Endothelial cell of umbilical vein (primary cell): ENCODE data around the gene PSMB5. TPM values are rescaled to one million over a fixed set of nuclear protein-coding genes. Genes with fewer than 3 reads are reported as not detected.

Source experiments
- BruUV-seq: library from RNA; stranded (reverse); fragments of 400-500 nt; replicated peaks from 2 replicates; lab custom pipeline; 2021; lab: Mats Ljungman, UMichigan
- CTCF ChIA-PET: fragments of 300-600, 350-600 bp; sonication (Branson Sonifier 250); formaldehyde crosslinking; loops from one replicate; lab custom pipeline; 2021; ENCODE audit warnings: antibody characterized with exemption, inconsistent platforms; lab: Charles Lee
- POLR2A ChIA-PET: fragments of 300-600, 350-600 bp; sonication (Branson Sonifier 250); formaldehyde crosslinking; loops from one replicate; lab custom pipeline; 2021; ENCODE audit warnings: antibody characterized with exemption, inconsistent platforms; lab: Charles Lee
- DNase-seq: peaks from one replicate; pipeline ENCODE4 v3.0.0-alpha.2; 2011; ENCODE audit warnings: low read depth, low spot score
- FAIRE-seq: peaks from 2 replicates; lab custom pipeline; 2011; peaks lifted over from hg19 to GRCh38; lab: Jason Lieb, UNC
- H2AFZ ChIP-seq: 2 replicates; pipeline ENCODE4 v1.6.0; 2012; ENCODE audit warnings: low read depth, low read length, control low read depth, inconsistent platforms
- H3K27ac ChIP-seq: 2 replicates; pipeline ENCODE4 v1.5.1; 2011; ENCODE audit warnings: low read depth, mild to moderate bottlenecking, control low read depth, low read length, moderate library complexity; ENCODE audit not compliant: insufficient read depth
- H3K27me3 ChIP-seq, 2 experiments: 2 replicates each; pipeline versions ENCODE4 v1.6.0 to v1.6.1; 2011; ENCODE audit warnings: low read length in 2 of 2, mixed read lengths in 1 of 2; ENCODE audit not compliant: control insufficient read depth in 2 of 2, insufficient read depth in 2 of 2
- H3K36me3 ChIP-seq, 2 experiments: 2 replicates in 1 of 2; 3 replicates in 1 of 2; pipeline ENCODE4 v1.5.1; 2011; ENCODE audit warnings: low read length in 2 of 2, mild to moderate bottlenecking in 1 of 2, moderate library complexity in 1 of 2; ENCODE audit not compliant: control insufficient read depth in 2 of 2, insufficient read depth in 2 of 2; ENCODE audit errors: extremely low read depth in 1 of 2
- H3K4me1 ChIP-seq: 3 replicates; pipeline ENCODE4 v1.5.1; 2011; ENCODE audit warnings: mild to moderate bottlenecking, low read length; ENCODE audit not compliant: control insufficient read depth, insufficient read depth; ENCODE audit errors: extremely low read depth
- H3K4me2 ChIP-seq: 2 replicates; pipeline ENCODE4 v1.6.1; 2011; ENCODE audit warnings: low read length, control low read depth, mixed read lengths; ENCODE audit not compliant: insufficient read depth
- H3K4me3 ChIP-seq, 3 experiments: fragments of 200-600 bp in 1 of 3; sonication (generic), shearing (Covaris generic) in 1 of 3; replicated peaks in 1 of 3; 2 replicates each; pipeline ENCODE4 v1.5.1; 2011 to 2016; ENCODE audit warnings: control low read depth in 3 of 3, low read length in 3 of 3, mild to moderate bottlenecking in 2 of 3, inconsistent platforms in 1 of 3, low read depth in 1 of 3, moderate library complexity in 1 of 3; ENCODE audit not compliant: insufficient read depth in 1 of 3
- H3K79me2 ChIP-seq: 2 replicates; pipeline ENCODE4 v1.6.0; 2012; ENCODE audit warnings: low read length, inconsistent platforms; ENCODE audit not compliant: control insufficient read depth, insufficient read depth
- H3K9ac ChIP-seq: replicated peaks from 2 replicates; pipeline ENCODE3; 2011; ENCODE audit warnings: low read length, control low read depth; ENCODE audit not compliant: insufficient read depth; ENCODE audit errors: extremely low read depth
- H3K9me1 ChIP-seq: replicated peaks from 3 replicates; pipeline ENCODE4 v1.6.0; 2011; ENCODE audit warnings: mild to moderate bottlenecking, low read length; ENCODE audit not compliant: control insufficient read depth, insufficient read depth; ENCODE audit errors: extremely low read depth
- H3K9me3 ChIP-seq: replicated peaks from 2 replicates; pipeline ENCODE4 v1.5.1; 2012; ENCODE audit warnings: low read length, inconsistent platforms; ENCODE audit not compliant: control insufficient read depth, insufficient read depth
- H4K20me1 ChIP-seq: replicated peaks from 2 replicates; pipeline ENCODE3; 2011; ENCODE audit warnings: mild to moderate bottlenecking, low read length; ENCODE audit not compliant: control insufficient read depth, insufficient read depth; ENCODE audit errors: extremely low read depth
- EZH2 ChIP-seq: IDR thresholded peaks from 2 replicates; pipeline ENCODE4 v1.6.1; 2012; ENCODE audit warnings: borderline replicate concordance, low read depth, mild to moderate bottlenecking, moderate library complexity, low read length, inconsistent platforms; ENCODE audit not compliant: severe bottlenecking
- FOS ChIP-seq: IDR thresholded peaks from 2 replicates; pipeline ENCODE4 v1.6.1; 2011; ENCODE audit warnings: mild to moderate bottlenecking, low read length, moderate library complexity, borderline replicate concordance; ENCODE audit not compliant: insufficient read depth
- JUN ChIP-seq: IDR thresholded peaks from 2 replicates; pipeline ENCODE4 v1.6.1; 2011; ENCODE audit warnings: borderline replicate concordance, low read depth; ENCODE audit not compliant: insufficient read length, insufficient read depth
- MYC ChIP-seq: IDR thresholded peaks from one replicate; pipeline ENCODE4 v1.6.1; 2011; ENCODE audit warnings: mild to moderate bottlenecking, low read depth, low read length
- POLR2AphosphoS5 ChIP-seq: IDR thresholded peaks from 2 replicates; pipeline ENCODE4 v1.6.1; 2012; ENCODE audit warnings: low read depth, mild to moderate bottlenecking, control low read depth, low read length, moderate library complexity; ENCODE audit not compliant: insufficient read depth
- dilution Hi-C: fragments of 300-500 bp; cut with MboI; formaldehyde crosslinking; loops from one replicate; pipeline ENCODE4 v1.15.0; 2019; ENCODE audit warnings: low sequenced_read_pairs; ENCODE audit not compliant: extremely low pct_ligation_motif_present
- intact Hi-C: fragments of 100-400 bp; cut with micrococcal nuclease; formaldehyde crosslinking; loops from one replicate; pipeline ENCODE4 v1.10.0; 2022
- polyA plus RNA-seq, 4 experiments: library from polyadenylated mRNA; depleted of rRNA in 3 of 4; stranded (reverse) in 3 of 4; unstranded in 1 of 4; fragments of >200 nt; gene quantifications; 2 replicates each; pipeline versions ENCODE4 v1.2.1 to v1.2.3, GENCODE V29; 2011 to 2012; ENCODE audit warnings: missing spikeins in 1 of 4
- total RNA-seq: library from RNA; stranded (reverse); gene quantifications from 2 replicates; pipeline ENCODE4 v1.2.3, GENCODE V29; 2021

Gene PSMB5
- total and polyA plus RNA-seq, 2 donors (not counting 3 experiments of a cell fraction or from before 2014, with no cell fraction given) = 236 to 464 TPM

GRCh38 chr14:23033801-23034497 lies 751 bp downstream of the PSMB5 start:
- ChIA-PET CTCF (interaction anchor here (0.6 to 4.4 kb wide), 8 partner anchors 24 to 444 kb away, joined by 3 to 23 read pairs (median 4); no protein-coding TSS in a partner anchor), POLR2A (interaction anchor here (0.6 to 1.0 kb wide), 2 partner anchors 13 to 24 kb away, joined by 4 to 5 read pairs; no protein-coding TSS in a partner anchor)
- Histone ChIP-seq H3K27ac (peak overlapping the region; percentile 88), H3K9me1 (no peaks in the 10 kb centered on the region), H3K9ac (peak overlapping the region; percentile 93), H3K79me2 (peaks cover 29% of the 10 kb centered on the region), H3K4me1 (peaks cover 14% of the 10 kb centered on the region), H3K4me3 (peak overlapping the region; percentile 73 to 88 (median 84)), H4K20me1 (no peaks in the 10 kb centered on the region), H3K27me3 (no peaks in the 10 kb centered on the region), H3K36me3 (peaks cover 9 to 13% of the 10 kb centered on the region in 2 experiments), H2AFZ (no peak overlapping the region), H3K4me2 (peak overlapping the region; percentile 66), H3K9me3 (no peaks in the 10 kb centered on the region)
- peak; percentile 31 for FAIRE-seq
- intact Hi-C loops (loop anchor here (2.0 kb wide), 1 partner anchor 27 kb away; no protein-coding TSS in a partner anchor), dilution Hi-C loops (no loop called here)
- TSS peak; percentile 38 for BruUV-seq
- DNase-seq = no peak
- no peak for TF ChIP-seq EZH2
- TF ChIP-seq FOS = no peak

GRCh38 chr14:23033251-23033727 lies 1.4 kb downstream of the PSMB5 start:
- Histone ChIP-seq H3K9me1 (no peaks in the 10 kb centered on the region), H3K9ac (peak overlapping the region; percentile 93), H3K79me2 (peaks cover 33% of the 10 kb centered on the region), H4K20me1 (no peaks in the 10 kb centered on the region), H2AFZ (no peak overlapping the region), H3K9me3 (no peaks in the 10 kb centered on the region), H3K27ac (no peak overlapping the region), H3K27me3 (no peaks in the 10 kb centered on the region), H3K36me3 (peaks cover 9 to 15% of the 10 kb centered on the region in 2 experiments), H3K4me2 (peak overlapping the region; percentile 66), H3K4me1 (peaks cover 16% of the 10 kb centered on the region), H3K4me3 (peak overlapping the region in 1 of 3 experiments; percentile 88)
- intact Hi-C loops = no loop called here
- BruUV-seq = no TSS peak
- no peak for DNase-seq
- FAIRE-seq = no peak
- dilution Hi-C loops = no loop called here
- POLR2A ChIA-PET = no interaction called here
- TF ChIP-seq MYC = no peak
- TF ChIP-seq FOS = no peak
- TF ChIP-seq EZH2 = no peak
- TF ChIP-seq POLR2AphosphoS5 = no peak
- no peak for TF ChIP-seq JUN
- CTCF ChIA-PET = interaction anchor here (1.0 to 4.4 kb wide), 5 partner anchors 25 to 60 kb away, joined by 3 to 23 read pairs (median 3); no protein-coding TSS in a partner anchor
